NCI-H146 treated with DMSO at 0.1 percent for 48 hours (cell line): ENCODE data around the gene LMOD3.

Experiments used
- DNase-seq: peaks from one replicate; lab custom pipeline; 2025; ENCODE audit not compliant: unreplicated experiment; lab: John Stamatoyannopoulos, UW

Gene LMOD3

DNA sequence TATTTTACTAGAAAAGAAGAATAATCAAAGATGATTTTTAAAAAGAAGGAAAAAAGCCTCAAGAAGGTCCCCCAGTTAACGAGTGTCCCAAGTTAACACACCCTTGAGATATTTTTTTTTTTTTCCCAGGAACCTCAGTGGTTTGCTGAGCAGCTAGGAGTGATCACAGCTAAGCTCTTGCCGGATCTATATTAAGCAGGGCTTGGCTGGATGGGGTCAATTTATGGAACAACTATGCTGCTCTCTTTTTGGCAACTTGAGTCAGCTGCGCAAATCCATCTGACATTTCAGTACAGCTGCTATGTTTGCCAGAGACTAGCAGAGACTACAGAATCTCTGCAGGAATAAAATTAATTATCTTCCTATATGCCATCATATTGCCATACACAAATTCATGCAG lies at the start of gene LMOD3:
LMOD3 (minus strand) TSS at position 193 of the 400 bp plus-strand sequence. CDS start 209 bp downstream, outside the sequence.
- no peak for DNase-seq

DNA sequence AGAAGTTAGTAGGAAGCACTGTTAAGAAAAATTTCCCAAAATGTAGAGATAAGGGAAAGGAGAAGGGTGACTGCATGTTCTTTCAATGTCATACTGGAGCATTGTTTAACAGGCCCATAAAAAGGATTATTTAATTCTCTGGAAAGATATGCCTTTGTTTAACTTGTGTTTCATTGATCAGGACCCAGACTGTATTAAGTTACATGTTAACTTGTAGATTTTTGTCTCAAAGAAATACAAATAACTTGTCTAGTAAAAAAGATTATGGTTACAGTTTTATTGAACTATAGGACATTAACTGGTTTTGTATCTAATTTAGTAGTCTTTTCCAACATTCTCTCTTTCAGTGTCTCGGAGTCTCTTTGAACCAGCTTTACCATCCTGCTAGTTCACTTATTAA lies 49.7 kb upstream of the LMOD3 start:
- no peak for DNase-seq

DNA sequence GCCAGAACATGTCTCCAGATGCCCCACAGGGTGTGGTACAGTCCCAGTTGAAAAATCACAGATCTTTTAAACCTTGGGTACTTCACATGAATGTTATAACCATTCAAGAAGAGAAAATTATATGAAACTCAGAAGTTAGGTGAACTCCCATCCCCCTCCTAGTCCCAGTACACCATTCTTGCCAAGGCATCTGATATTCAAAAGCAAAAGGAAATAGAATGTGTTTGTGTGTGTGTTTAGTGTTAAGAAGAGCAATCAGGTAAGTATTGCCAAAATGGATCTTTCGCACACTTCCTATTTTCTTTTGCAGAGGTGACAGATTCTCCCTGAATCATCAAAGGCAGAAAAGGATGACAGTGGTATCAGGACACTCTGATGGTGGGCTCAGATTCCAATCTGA lies 44.1 kb upstream of the LMOD3 start:
- DNase-seq = no peak

DNA sequence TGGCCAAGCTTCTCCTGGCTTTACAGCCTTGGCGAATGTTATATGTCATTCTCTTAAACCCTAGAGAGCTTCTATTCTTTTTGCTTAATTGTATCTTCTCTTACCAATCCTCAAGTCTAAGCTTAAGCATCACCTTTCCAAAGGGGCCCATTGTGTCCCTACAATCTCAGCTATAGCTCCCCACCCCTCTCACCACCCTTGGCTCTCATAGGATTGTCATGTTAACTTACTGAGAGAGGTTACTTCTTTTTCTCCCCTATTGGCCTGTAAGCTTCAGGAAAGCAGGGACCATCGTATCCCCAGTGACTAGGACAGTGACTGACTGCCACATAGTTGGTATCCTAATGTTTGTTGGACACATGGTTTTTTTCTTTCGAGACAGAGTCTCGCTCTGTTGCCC lies 43.3 kb upstream of the LMOD3 start:
- no peak for DNase-seq

DNA sequence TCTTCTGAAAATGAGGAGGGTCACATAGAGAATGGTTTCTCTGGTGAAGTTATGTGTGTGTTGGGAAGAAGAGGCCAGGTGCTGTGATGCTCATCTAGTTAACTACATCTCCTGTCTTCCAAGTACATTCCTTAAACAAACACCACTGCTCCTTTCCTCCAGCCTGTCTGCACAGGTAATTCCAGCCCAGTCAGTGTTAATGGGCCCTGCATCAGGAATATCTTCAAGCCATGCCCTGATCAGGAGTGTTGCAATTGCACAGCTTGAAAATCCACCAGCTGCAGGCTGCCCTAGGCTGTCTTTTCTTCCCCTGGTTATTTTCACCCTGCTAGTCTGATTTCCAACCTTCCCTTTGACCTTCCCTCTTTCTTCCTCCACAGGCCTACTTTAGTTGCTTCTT lies 41.9 kb upstream of the LMOD3 start:
- DNase-seq = no peak

DNA sequence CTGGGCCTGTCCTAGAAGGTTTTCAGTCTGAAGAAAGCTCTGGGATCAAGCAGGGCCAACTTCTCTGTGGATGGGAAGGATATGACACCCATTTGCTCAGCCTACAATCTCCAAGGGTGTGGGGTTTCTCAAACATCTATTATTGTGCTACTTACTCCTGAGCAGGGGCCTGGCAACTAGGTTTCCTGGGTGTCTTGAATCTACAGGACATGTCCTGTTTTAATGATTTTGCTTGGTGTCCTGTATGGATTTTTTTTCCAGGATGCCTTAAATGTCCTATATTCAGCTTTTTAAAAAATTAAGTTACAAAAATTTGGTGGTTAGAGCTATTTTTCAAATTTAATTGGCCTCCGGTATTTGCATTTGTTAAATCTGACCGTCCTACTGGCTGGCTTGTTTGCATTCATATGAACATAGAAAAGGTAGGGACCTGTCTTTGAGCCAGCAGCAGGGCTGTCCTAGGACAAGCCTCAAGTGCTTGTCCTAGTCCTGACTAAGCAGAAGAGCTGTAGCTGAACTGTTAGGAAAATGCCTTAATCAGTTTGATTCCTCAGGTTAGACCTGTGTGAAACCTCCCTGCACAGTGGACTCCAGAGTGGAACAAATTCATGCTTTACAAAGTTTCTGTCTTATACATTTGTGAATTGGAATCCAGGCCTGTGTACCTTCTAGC lies 40.0 kb upstream of the LMOD3 start:
- no peak for DNase-seq

DNA sequence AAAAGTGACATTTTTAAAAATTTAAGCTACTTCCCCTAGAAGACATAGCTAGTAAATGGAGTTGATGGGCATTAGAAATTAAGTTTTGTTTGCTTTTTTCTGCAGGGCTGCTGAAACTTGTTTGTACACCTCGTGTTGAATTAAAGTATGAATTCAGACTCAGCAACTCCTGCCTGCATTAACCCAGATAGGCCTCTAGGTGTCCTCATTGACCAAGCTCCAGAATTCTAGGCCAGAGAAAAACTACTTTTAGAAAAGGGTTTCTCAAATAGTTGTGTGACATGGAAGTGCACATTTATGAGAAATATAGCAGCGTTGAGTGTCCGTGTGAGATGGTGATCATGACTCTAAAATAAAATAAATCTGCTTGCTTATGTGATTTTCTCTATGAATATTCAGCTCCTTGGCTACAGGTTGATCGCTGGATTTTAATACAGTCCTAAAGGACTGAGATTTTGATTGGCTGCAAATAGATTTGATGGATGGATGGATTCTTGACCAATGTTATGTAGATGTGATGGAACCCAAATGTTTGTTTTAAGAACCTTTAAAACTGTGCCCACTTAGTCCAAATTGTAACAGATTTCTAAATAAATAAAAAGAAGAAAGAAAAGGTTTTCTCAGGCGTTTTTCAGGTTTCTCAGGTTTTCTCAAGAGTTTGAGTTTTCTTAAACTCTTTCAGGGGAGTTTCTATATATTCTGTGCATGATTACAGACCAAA lies 39.4 kb upstream of the LMOD3 start:
- DNase-seq = peak; percentile 42

DNA sequence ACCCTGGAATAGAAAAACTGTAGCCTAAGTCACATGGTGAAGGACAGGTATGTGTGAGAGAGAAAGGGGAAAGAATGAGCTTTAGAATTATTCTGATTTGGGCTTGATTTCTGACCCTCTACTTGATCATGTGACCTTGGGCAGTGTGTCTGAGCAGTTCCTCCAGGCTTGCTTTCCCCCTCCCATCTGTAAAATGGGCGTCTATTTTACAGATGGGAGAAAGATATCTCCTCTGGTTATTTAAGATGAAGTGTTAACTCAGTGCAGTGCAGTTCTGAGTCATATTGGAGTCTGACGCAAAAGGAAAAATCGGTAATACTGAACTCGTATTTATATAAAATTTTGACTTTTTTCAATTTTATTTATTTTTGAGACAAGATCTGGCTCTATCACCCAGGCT lies 38.1 kb upstream of the LMOD3 start:
- DNase-seq = no peak

DNA sequence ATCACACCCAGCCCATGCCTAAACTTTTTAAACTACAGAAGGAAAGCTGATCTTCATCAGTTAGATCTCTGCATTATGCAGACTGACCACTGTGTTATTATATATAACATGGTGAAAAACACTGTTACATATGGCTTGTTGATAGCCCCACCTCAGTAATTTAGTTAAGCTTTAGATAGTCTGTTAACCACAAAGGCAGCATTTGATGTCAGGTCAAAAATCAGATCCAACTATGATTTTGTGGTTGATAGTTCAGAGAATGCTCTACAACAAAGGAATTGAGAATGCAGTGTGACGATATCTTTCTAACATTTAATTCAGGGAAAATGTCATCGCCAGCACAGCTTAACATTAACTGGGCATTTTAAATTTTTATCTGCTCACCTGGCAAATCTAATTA lies 37.7 kb upstream of the LMOD3 start:
- no peak for DNase-seq

DNA sequence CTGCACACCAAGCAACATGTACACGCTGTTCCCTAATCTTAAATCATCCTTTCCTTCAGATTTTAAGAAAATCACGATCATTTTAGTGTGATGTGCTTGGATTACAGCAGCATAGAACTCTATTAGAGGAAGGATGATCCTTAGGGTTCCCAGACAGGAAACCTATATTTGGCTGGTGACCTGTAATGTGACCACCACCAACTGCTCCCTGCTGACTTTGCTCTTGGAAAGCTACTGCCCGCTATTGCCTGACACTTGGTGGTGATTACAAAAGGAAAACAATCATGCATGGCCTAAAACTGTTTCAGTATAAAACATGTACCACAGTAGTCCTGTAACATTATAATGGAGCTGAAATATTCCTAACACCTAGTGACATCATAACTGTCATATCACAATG lies 27.2 kb upstream of the LMOD3 start:
- no peak for DNase-seq

DNA sequence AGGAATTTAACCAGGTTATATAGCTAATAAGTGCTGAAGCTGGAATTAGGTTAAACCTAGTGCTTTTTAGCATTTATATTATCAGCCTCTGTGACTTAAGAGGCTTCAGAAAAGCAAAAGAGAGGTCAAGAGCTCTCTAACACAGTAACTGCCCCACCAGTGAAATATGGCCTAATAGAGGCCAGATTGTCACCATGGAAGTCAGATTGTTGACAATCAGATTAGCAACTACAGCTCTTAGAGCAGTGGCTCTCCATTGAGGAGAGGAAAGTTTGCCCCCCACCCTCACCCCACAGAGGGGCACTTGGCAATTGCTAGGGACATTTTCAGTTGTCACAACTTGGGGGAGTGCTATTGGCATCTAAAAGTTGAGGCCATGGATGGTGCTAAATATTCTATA lies 23.3 kb upstream of the LMOD3 start:
- DNase-seq = no peak

DNA sequence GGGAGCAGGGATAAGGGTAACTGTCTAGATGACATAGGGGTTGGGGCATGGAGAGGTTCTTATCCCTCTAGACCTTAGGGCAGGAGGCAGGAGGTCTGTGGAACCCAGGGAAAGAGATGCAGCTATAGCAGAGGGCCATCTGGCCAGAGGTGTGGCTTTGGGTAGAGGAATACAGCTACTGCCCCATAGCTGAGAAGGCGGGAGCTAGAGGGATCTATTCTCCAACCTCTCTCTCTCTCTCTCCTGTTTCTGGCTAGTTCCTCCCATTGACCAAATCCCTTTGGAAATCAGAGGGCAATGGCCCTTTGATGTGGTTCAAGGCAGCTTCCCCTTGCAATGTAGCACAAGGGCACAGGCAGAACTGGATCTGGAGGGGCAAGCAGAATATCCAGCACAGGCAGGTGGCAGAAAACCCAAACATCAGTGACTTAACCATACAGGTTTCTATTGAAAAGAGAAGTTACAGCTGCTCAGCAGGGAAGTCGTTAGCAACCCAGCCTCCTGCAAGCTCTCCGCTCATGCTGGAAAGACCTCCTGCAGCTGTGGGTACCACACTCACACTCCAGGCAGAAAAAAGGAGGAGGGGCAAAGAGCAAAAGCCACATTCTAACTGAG lies 22.3 kb upstream of the LMOD3 start:
- DNase-seq = peak; percentile 70

DNA sequence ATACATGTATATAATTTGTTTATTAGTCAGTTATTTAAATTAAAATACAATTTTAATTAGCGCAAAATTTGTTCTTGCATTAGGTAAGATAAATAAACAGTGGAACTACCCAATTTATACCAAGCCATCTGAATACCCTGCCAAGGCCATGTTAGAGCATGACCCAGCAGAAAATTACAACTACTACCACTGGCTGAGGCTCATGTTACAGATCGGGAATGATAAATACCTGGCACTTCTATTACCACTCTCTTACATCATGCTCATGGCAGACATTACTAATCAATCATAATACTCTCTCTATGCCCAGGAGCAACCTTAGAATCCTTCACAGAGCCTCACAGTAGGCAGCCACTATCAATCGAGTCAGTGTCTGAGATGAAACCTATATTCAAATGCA lies 21.2 kb upstream of the LMOD3 start:
- DNase-seq = peak; percentile 51

DNA sequence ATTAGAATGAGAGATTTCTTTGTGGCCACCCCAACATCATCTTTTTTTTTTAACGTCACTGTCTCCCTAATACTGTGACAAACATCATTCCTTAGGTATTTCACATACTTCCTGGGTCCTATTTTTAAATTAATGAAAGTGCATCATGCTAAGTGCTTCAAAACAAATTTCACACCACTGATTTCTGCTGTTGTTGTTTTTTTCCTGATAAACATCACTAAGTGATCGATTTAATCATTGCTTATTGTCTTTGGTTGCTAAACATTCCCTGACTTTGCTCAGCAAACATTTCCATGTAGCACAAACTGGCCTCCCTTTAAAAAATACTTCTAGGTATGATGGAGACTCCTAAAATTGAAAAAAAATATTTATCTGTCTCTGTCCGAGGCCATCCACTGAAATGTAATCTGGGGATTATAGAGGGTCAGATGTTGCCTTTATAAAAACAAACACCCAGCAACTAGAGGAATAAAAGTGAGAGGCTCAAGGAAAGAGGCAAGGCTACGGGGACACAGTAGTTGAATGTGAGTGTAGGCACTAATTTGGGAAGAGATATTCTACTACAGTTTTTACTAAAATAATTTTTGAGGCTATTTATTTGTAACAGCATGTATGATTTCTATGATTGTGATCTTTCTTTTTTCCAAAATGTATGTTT lies 20.5 kb upstream of the LMOD3 start:
- no peak for DNase-seq

DNA sequence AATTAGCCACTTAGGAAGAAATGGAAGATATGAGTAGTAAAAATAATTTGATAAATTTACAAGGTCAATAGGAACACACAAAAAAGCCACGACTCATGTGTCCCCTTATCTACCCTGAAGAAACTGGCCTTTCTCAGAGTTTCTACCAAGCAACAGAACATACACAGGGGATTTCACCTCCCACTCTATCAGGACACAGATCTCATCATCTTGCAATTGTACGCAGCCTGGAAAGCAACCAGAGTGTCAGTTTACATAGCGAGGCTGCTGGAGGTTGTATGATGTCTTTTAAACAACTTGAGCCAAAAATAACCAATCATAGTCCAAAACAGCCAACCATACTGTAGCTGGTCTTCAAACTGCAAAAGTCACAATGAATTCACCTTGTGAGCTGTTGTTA lies 19.7 kb upstream of the LMOD3 start:
- DNase-seq = no peak

DNA sequence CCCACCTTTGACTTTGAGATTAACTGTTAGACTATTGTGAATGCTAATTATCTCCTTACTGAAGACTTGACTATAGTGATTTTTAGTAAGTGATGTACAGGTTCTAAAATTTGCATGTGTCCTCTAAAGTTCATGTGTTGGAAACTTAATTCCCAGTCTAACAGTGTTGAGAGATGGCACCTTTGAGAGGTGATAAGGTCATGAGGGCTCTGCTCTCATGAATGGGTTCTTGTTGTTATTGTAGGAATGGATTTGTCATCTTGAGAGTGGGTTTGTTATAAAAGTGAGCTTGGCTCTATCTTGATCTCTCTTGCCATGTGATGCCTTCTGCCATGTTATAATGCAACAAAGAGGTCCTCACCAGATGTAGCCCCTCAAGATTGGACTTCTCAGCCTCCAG lies 18.9 kb upstream of the LMOD3 start:
- no peak for DNase-seq

DNA sequence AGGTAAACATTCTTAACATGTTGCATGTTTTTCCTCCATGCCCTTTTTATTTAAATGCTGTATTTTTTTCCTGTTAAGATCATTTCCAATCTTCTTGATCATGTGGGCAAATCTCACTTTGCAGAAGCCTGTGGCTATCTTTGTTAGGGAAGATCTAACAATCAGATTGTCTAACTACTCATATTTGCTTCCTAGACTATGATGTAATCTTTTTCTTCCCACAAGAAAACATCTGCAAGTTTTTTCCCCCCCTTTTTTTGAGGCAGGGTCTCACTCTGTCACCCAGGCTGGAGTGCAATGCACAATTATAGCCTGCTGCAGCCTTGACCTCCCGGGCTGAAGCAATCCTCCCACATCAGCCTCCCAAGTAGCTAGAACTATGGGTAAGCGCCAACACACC lies 15.0 kb upstream of the LMOD3 start:
- no peak for DNase-seq

DNA sequence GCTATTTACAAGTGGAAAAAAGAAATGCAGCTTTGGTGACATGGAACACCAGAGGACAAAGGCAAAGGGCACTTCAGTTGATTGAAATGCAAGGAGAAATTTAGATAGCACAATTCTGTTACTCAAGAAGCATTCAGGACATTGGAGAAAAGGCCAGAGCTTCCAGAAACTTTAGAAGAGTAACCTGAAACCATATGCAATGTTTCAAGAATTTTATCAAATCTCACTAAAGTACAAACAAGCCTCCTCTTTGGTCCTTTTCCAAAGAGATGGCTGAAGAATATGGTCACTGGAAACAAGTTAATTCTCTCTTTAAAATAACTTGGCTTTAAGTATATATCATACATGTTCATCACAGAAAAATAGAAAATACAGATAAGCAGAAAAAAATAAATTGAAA lies 14.6 kb upstream of the LMOD3 start:
- no peak for DNase-seq

DNA sequence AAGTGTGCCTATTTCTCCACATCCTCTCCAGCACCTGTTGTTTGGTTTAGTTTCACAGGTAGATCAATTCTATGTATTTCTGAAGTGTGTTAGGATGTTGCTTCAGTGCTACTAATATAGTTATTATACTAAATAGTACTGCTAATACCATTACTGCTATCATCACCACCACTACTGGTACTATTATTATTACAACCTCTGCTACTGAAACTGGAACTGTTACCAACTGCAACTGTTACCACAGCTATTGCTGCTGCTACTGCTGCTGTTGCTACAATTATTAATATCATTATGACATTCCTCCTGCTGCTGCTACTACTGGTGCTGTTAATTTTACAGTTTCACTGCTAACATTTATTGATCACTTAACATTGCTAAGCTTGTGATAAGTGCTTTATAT lies 8.3 kb upstream of the LMOD3 start:
- no peak for DNase-seq

DNA sequence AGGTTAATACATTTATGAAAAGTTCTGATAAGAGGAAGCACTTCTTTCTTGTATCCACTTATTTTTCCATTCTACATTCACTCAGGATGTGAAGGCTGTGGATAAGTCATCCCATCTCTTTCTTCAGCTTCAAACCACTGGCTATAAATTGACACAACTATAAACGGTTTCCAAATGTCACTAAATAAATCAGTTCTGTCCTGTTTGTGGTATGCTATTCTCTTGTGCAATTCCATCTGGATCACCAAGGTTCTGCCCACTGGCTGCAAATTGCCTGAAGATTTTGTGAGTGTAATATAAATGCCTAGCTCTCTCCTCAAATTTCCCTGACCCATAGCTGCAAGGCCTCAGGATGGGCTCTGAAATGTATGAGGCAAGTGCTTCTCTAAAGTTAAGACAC lies 7.1 kb upstream of the LMOD3 start:
- no peak for DNase-seq

DNA sequence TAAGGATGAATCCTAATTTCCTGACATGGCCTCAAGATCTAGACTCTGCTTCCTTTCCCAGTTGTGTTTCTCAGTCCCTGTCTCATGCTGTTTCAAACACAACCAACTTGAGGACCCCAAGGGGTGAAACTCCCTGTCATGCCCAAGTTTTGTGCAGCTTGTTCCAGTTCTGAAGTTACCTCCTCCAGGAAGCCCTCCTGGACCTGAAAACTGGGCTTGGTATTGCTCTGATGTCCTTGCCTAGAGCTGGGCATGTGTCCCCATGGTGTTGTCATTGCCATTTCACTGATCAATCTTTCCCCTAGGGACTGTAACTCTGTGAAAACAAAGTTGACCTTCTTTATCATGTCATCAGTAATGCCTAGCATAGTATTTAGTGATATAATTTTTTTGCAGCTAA lies 6.1 kb upstream of the LMOD3 start:
- no peak for DNase-seq

DNA sequence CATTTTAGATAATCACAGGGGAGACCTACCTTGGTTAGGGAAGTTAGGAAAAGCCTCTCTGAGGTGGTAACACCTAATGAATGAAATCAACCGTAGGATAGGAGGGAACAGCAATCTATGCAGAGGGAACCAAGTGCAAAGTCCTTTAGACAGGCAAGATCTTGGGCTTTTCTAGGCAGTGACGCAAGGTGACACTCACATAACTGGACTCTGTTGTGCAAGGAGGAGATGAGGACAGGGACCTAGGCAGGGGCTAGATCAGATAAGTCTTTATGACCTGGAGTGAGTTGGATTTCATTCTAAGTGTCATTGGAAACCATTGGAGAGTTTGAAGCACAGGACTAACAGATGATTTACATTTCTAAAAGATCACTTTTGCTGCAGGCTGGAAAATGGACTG lies 4.6 kb upstream of the LMOD3 start:
- DNase-seq = no peak
